ENCODE measurements around the gene ECE2.

The ECE2 gene

DNA sequence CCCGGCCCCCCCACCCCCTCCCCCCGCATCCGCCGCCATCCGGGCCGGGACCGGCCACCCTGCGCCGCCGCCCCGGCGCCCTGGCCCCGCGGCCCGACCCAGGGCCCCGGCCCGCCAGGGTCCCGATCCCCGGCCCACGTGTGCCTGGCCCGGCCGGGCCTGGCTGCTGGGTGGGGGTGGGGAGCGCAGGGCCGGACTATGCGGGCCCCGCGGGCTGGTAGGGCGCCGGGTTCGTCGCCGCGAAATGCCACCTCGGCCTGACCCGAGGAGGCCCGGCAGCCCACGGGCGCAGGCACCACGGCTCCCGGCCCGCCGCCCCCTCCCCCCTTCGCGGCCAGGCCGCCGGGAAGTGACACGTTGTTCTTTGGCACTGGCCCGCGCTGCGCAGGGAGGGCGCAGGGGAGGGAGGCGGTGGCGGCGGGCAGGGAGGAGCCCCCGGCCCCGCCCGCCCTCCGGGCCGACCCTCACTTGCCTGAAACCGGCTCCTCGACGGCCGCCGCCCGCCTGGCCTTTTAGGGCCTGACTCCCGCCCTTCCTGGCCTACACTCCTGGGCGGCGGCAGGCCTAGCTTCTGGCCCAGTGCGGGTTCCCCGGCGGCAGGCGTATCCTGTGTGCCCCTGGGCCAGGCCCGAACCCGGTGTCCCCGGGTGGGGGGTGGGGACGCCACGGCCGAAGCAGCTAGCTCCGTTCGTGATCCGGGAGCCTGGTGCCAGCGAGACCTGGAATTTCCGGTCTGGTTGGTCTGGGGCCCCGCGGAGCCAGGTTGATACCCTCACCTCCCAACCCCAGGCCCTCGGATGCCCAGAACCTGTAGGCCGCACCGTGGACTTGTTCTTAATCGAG is 39.1 kb downstream of the ECE2 start:
- peak; percentile 79 for DNase-seq

GRCh38 chr3:184315543-184315867 is 39.7 kb downstream of the ECE2 start:
- DNase-seq: no peak

DNA sequence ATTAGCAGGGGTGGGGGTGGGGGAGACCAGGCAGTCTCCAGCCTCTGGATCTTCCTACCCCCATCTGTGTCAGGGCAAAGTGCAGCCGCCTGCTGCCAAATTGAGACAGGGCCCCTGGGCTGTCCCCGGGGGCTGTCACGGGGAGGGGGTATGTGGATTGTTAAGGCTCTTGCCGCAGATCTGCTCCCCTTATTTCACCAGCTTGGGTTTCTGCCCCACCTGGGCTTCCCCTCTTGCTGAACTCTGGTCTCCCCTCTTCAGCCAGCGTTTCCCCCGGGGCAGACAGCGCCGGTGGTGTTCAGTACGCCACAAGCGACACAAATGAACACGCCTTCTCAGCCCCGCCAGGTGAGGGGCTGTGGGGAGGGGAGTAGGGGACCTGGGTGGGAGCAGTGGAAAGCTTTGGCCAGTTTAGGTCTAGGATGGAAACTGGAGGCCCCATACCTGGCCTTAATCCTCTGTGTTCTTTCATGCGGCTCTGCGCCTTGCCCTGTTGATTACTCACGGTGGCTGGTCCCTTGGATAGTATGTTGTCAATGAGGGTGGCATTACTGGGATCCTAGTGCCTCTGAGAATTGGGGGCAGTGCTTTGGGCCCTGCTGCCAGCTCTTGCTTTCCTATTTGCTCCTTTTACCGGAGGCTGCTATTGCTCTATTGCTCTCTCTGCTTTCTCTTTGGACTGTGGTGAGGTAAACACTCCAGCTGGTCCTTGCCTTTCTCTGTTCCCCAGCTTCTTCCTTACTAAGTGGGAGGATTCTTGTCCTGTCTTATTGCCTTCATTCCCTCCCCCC is 40.2 kb downstream of the ECE2 start:
- DNase-seq: no peak

- no peak for DNase-seq
These were observed 41.0 kb downstream of the ECE2 start for GRCh38 chr3:184316792-184317191.

DNA sequence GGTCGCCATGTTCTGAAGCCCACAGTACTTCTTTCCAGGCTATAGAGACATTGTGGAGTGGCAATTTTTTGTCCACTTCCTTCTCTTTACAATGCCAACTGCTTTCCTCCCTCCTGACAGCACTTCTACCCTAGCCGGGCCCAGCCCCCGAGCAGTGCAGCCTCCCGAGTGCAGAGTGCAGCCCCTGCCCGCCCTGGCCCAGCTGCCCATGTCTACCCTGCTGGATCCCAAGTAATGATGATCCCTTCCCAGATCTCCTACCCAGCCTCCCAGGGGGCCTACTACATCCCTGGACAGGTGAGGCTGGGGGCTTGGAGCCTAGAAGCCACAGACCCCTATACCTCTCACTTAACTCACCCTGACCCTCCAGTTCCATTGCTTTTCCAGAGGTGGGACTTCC is 41.4 kb downstream of the ECE2 start:
- DNase-seq: no peak

DNA sequence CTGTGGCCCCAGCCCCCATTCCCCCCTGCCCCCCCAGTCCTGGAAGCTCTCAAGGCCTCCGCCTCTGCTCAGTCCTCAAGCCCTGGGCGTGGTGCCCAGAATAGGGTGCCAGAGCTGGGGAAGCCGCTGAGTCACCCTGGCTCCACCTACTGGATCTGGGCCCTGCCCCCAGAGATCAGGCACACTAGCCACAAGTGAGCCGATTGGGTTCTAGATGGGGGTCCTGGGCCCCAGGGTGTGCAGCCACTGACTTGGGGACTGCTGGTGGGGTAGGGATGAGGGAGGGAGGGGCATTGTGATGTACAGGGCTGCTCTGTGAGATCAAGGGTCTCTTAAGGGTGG is 44.3 kb downstream of the ECE2 start:
- no peak for DNase-seq

GRCh38 chr3:184321666-184322065 is 45.8 kb downstream of the ECE2 start:
- DNase-seq: no peak

DNA sequence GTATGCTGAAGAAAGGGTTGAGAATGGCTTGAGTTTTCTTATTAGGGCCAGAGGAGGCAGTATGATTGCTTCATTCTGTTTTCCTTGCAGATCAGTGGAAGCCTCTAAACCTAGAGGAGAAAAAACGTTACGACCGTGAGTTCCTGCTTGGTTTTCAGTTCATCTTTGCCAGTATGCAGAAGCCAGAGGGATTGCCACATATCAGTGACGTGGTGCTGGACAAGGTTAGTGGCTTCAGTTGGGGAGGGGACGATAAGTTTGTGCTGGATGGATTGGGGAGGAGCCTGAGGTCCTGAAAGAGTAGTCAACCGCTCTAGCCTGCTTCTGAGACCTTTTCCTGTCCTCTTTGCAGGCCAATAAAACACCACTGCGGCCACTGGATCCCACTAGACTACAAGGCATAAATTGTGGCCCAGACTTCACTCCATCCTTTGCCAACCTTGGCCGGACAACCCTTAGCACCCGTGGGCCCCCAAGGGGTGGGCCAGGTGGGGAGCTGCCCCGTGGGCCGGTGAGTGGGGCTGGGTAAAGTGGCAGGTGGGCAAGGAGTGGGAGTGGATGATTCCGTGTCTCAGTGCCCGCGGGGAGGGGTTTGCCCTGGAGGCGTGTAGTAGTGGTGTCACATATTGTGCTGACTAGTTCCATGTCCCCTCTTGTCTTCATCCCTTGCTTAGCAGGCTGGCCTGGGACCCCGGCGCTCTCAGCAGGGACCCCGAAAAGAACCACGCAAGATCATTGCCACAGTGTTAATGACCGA is 47.1 kb downstream of the ECE2 start:
- DNase-seq: no peak

DNA sequence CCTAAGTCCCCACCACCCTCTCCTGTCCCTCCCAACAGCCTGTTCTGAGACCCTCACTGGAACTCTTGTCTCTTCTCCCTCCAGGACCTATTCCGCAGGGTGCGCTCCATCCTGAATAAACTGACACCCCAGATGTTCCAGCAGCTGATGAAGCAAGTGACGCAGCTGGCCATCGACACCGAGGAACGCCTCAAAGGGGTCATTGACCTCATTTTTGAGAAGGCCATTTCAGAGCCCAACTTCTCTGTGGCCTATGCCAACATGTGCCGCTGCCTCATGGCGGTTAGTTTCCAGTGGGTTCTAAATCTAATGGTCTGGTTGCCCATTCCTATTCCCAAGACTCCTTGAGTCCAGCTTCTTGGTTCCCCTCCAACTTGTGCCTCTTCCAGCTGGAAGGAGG is 47.9 kb downstream of the ECE2 start:
- DNase-seq: no peak

GRCh38 chr3:184325269-184325668 is 49.4 kb downstream of the ECE2 start:
- no peak for DNase-seq

DNA sequence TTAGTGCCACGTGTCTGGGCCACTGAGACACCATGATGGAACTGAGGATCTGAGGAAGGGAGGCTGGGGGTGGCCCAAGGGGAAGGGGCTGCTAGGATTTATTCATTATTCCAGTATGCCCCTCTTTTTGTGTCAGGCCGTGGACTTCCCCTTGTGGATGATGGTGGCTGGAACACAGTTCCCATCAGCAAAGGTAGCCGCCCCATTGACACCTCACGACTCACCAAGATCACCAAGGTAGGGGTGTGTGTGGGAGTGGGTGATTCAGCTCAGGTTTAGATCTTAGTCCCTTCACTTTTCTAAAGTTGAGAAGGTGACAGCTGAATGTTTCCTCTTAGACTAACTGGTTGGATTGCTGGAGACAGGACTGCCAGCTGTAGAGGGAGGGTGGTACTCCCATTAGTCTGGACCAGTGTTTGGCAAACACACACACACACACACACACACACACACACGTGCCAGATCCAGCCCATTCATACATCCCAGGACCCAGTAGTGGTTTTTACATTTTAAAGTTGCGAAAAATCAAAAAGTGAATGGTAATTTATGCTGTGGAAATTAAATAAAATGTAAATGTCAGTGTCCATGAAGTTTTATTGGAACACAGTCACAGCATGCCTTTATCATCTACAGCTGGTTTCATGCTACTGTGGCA is 50.0 kb downstream of the ECE2 start:
- DNase-seq: no peak

GRCh38 chr3:184327171-184327570 is 51.3 kb downstream of the ECE2 start:
- no peak for DNase-seq

DNA sequence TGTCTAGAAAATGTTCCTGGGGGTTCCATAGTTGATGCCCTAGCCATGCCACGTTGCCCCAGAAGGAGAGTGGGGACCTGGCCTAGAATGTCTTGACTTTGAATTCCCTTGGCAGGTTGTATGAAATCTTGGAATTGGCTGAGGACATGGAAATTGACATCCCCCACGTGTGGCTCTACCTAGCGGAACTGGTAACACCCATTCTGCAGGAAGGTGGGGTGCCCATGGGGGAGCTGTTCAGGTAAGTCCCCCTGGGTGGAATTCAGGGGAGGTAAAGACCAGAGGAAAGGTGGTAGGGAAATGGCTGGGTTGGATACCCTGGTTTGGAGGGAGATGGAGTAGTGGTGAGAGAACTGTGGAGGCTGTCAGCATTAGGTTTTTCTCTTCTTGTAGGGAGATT is 52.7 kb downstream of the ECE2 start:
- no peak for DNase-seq

DNA sequence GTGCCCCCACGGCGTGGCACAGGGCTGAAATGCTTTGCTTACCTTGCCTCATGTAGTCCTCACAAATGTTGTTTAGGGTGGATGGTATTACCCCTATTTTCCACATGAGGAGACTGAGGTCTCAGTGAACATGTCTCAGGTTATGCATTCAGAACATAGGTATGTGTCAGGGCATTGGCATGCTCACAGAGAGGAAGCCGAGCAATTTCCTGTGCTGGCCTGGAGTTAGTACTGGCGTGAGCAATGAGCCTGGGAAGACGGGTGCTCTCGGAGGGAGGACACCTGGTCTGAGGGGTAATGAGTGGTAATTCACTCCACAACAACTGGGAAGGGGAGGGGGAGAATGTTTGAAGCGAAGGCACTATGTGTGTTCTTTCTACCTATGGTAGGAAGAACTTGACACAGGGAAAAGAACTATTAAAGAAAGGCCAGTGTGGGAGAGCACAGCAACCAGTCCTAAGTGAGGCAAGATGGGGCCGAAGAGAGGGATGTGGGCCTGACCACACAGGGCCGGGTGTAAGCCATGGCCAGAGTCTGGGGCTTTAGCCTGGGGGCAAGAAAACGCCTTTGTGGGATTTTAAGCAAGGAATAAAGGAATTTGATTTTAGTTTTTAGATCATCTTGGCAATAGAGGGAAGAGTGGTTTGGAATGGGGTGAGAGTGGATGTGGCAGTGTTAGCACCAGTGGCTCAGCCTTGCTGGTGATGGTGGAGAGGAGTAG is 56.7 kb downstream of the ECE2 start:
- DNase-seq: no peak

DNA sequence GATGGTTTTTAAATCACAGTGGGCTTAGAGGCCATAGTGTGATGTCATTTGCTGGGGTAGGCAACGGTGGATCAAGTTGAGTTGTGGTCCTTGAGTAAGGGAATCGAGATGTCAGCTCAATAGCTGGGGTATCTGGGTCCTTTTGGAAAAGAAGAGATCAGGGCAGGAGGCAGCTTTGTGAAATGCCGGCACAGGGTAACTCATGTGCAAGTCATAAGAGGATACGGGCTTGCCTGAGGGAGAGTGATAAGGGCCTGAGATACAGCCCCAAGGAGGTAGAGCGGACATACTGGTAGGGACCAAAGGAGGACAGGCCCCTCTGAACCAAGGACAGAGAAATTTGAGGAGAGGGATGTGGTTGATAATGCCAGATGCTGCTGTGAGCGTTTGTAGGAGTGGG is 57.4 kb downstream of the ECE2 start:
- DNase-seq: no peak

DNA sequence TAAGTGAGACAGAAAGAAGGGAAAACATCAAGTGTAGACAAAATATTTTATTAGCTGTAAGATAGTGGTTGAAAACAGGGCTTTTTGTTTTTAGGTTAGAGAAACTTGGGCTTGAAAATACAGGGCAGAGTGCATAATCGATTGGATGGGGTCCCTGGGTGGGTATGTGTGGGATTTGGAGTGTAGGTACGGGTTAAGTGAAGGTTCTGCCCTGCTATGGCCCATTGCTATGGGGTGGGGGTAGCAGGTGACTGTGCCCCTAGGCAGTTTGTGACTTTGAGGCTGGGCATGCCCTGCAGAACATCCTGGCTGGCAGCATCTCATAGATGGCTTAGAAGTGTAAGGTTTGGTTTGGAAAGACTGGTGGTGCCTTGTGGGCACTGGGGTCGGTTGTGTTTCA is 57.9 kb downstream of the ECE2 start:
- DNase-seq: no peak

DNA sequence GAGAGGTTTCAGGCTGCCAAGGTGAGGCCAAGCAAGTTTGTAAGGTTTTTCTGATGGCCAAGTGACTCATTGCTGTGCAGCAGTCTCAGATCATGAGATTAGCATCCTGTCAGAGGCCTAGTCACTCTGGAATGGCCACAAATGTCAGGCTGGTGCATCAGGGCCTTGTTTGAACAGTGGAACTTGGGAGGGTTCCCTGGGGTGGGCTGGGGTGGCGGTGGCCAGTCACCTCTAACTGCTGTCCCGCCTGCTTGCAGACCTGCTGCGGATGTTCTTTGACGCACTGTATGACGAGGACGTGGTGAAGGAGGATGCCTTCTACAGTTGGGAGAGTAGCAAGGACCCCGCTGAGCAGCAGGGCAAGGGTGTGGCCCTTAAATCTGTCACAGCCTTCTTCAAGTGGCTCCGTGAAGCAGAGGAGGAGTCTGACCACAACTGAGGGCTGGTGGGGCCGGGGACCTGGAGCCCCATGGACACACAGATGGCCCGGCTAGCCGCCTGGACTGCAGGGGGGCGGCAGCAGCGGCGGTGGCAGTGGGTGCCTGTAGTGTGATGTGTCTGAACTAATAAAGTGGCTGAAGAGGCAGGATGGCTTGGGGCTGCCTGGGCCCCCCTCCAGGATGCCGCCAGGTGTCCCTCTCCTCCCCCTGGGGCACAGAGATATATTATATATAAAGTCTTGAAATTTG is 58.8 kb downstream of the ECE2 start:
- DNase-seq: no peak

GRCh38 chr3:184335291-184335660 is 59.5 kb downstream of the ECE2 start:
- no peak for DNase-seq

- peak; percentile 77 for DNase-seq
These were observed 60.1 kb downstream of the ECE2 start for GRCh38 chr3:184335661-184336546.

DNA sequence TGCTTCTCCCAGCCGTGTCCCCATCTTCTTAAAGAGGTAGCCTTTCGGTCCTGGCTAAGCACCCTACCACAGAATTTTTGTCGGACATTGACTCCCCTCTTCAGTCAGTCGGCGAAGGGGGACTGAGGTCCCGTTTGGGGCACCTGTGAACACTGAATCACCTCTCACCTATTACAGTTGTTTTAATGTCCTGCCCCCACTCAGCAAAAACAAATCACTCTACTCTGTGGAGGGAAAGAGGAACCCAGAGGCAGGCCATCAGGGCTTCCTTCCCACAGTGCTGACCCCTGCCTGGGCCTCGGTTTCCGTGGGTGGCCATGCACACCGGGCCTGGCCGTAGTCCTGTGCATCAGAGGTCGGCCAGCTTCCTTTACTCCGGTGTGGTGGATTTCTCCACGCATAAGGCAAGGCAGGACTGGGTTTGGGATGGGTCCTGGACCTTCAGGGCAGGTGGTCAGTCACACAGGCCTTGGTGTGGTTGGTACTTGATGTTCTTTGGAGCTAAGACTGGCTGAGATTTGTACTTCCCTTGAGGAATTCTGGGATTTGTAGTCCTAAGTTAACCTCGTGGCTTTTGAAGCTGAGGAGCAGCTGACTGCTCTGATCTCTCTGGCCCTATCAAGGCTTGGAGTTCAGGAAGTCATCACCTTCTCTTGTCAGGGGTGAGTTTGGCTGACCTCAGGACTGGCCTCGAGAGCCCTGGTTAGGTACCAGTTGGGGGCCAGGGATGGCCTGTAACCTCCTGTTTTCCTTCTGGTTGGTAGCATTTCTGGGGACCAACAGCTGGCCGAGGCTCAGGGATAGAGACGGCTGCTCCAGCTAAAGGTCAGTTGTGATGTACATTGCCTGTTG is 61.0 kb downstream of the ECE2 start:
- DNase-seq: no peak
